GM12872 (cell line): ENCODE results near the gene SPACA4.

Source experiments
- CTCF ChIP-seq: IDR thresholded peaks from 3 replicates; pipeline ENCODE4 v1.5.1; 2011; ENCODE audit warnings: low read depth, mild to moderate bottlenecking, low read length, moderate library complexity; ENCODE audit not compliant: insufficient read depth

Gene SPACA4

GRCh38 chr19:48656840-48657474 lies 50.4 kb downstream of the SPACA4 start:
- no peak for TF ChIP-seq CTCF
